IPS-18c (cell line): ENCODE data around the gene HINT2.
A peak's percentile ranks its signal among the peaks of the same experiment; 100 is the strongest.

Source experiments
- H3K4me3 ChIP-seq: 2 replicates; pipeline ENCODE4 v1.7.0; 2013; ENCODE audit warnings: low read depth, mild to moderate bottlenecking, low read length, moderate library complexity; ENCODE audit not compliant: insufficient read depth
- H3K9me3 ChIP-seq: one replicate; pipeline ENCODE4 v1.6.1; 2013; ENCODE audit warnings: mild to moderate bottlenecking, low read length, moderate library complexity; ENCODE audit not compliant: control insufficient read depth, insufficient read depth

HINT2 gene

DNA sequence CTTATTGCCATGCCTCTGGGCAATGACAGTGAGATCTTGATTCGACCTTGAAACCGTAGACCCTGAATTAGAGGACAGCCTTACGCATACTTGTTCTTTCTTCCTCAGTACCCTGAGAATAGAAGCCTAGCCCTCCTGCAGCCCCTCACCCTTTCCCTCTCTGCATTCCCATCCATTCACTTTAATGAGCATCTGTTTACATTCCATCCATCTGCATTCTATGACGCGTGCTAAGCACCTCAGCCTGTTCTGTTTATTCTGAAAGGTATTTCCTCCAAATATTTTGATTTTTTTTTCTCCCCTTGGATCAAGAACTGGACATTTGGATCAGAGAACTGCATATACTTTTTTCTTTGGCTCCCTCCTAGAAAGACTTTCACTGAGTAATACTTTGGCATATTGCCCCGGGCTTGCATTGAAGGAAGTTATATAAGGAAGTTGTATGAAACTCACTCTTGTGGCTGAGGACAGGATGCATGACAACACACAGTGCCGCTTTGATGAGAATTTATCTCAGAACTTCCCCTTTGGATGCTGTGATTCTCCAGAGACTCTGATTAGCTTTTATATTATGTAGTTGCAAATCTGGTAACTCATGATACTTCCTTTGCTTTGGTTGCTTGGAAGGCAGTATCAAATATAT, 29.9 kb upstream of the HINT2 start:
- 0 out of 2 replicates have a peak overlapping the region, but pooled peaks have one; percentile 55 for H3K4me3 ChIP-seq

DNA sequence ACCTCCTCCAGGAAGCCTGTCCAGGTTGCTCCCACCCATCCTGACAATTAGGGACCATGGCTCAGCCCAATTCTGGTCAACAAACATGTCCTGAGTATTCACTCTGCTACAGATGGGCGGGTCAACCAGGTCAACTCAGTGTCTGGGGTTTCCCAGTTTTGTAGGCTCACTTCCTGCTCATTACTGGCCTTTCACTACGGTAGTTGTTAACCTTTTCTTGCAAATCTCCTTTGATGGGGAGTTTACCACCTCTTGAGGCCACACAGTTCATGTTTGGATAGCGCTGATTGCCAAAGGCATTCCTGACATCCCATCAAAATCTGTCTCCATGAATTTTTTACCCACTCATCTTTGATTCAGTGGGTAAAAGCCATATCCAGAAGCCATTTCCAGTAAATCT, 28.0 kb upstream of the HINT2 start:
- H3K4me3 ChIP-seq = no peak overlapping the region
- H3K9me3 ChIP-seq = no peaks in the 10 kb centered on the region

More for the DNA sequence above, 29.9 kb upstream of the HINT2 start:
- H3K9me3 ChIP-seq = no peaks in the 10 kb centered on the region

DNA sequence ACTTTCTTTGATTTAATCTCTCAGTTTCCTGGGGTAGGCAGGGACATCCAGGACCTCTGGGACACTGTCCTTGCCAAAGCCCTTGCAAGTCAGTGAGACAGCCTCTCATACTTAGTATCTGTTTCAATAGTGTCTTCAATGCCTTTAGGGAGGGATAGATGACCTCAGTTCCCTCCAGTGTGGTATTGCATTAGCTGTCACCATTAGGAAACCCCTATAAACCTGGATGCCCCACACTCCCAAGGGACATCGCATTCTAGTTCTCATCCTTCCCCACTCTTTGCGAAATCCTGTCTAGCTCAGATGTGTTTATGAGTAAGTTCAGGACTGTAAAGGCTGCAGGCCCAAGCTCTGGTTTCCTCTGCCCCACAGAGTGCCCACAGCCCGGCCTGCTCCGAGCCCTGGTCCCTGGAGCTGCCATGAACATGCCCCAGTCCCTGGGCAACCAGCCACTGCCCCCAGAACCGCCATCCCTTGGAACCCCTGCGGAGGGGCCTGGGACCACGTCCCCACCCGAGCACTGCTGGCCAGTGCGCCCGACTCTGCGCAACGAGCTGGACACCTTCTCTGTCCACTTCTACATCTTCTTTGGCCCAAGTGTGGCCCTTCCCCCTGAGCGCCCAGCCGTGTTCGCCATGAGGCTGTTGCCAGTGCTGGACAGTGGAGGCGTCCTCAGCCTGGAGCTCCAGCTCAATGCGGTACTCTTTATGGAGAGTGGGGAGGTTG, 27.3 kb upstream of the HINT2 start:
- Histone ChIP-seq H3K4me3 (no peak overlapping the region), H3K9me3 (no peaks in the 10 kb centered on the region)

DNA sequence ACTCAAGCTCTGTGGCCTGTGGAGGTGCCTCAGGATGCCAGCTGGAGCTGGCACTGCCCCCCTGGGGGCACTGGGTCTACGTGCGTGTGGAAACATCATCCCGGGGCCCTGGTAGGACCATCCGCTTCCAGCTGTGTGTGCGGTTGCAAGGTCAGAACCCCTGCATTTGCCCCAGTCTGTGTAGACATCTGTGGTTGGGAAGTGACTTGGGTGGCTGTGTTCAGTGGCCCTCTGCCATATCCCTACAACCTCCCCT, 26.7 kb upstream of the HINT2 start:
- Histone ChIP-seq H3K4me3 (no peak overlapping the region), H3K9me3 (no peaks in the 10 kb centered on the region)

DNA sequence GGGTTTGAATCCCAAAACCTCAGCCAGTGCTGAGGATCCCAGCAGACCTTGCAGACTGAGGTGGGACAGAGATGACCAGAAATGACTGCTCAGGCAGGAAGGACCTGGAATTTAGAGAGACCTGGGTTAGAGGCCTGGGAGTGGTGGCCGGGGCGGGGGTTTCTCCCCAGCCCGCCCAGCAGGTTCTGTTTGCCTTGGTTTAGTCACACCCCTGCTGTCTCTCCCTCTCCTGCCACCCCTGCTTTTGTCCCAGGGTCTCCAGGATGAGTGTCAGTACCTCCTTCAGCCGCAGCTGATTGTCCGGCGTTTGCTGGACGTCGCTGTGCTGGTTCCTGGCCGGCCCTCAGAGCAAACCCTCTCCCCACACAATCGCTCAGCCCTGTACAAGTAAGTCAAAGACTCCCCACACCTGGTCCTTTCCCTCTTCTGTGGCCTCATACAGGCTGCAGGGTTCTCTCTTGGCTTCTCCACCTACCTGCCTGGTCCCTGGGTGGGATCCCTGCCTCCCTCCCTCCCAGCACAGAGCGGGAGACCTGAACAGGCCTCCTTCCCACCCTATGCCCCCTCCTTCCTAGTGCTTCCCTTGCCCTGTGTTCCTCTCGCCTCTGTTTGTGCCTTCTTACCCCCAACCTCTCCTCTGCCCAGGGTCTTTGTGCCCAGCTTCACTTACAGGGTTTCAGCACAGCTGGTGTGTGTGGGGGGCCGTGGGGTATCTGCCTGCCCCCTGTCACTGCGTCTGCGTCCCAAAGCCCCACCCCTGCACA, 26.2 kb upstream of the HINT2 start:
- Histone ChIP-seq H3K4me3 (no peak overlapping the region), H3K9me3 (no peaks in the 10 kb centered on the region)

DNA sequence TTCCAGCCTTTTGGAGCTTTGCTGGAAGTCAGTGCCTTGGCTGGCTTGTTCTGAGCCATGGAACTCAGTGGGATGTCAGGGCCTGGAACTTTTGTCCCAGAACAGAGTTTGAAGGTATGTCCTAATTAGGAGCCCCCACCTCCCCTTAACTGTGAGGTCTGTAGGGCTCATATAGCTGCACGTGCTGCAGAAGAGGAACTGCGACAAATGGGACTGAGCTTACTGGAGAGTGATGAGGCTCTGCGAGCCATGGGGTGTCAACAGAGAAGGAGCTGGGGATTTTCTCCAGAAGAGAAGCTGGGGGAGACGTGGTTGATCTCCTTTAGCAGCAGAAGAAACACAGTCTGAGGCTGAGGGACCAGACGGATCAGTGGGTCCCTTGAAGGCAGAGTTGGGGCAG, 25.1 kb upstream of the HINT2 start:
- H3K4me3 ChIP-seq = no peak overlapping the region
- no peaks in the 10 kb centered on the region for H3K9me3 ChIP-seq

DNA sequence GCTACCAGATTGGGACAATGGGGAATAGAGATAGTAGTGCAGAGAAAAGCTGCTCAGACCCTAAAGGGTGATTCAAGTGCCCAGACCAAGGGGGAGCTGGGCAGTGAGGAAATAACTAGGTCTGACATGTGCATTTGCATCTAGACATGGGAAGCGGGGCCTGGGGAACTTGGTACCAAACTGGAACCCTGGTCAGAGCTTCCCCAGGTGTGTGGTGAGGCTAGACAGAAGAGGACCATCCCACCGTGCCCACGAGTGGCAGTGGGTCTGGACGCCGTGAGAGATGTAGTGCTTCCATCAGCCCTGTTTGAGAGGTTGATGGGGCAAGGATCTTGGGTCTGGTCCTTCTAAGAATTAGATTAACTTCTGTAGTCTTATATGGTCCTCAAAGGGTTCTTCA, 21.8 kb upstream of the HINT2 start:
- Histone ChIP-seq H3K9me3 (no peaks in the 10 kb centered on the region), H3K4me3 (no peak overlapping the region)

DNA sequence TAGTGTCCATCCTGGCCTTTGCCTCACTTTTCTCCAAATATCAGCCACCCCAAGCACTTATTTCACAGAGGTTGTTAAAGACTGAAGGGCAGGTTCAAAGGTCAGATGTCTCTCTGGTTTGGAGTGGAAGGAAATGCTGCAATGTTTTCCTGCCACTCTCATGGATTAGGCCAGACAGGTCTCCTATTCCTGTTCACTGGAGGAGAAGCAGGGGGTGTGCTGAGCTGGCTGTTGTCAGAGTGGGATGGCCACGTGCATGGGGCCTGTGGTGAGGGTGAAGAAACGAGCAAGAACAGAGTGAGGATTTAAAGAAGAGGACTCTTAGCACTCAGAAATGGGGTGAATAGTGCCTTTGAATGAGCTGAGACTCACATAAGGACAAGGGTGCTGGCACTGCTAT, 20.9 kb upstream of the HINT2 start:
- H3K4me3 ChIP-seq = no peak overlapping the region
- no peaks in the 10 kb centered on the region for H3K9me3 ChIP-seq

DNA sequence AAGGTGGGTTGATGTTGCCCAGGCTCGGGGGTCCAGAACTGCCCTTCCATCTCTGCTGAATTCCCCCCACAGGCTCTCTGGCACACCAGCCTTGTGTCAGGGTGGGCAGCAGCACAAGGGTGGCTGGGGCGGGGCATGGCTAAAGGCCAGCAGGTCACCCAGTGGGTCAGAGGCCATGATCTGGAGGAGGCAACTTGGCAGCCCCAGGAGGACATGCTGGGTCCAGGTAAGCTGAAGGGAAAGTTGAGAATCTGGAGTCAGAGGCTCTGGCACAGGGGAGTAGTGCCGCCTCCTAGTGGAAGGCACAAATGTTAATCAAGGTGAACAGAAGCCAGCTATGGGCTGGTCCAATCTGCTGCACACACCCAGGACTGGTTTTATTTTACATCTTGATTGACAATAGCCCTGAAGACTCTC, 20.4 kb upstream of the HINT2 start:
- no peaks in the 10 kb centered on the region for H3K9me3 ChIP-seq
- H3K4me3 ChIP-seq = no peak overlapping the region

DNA sequence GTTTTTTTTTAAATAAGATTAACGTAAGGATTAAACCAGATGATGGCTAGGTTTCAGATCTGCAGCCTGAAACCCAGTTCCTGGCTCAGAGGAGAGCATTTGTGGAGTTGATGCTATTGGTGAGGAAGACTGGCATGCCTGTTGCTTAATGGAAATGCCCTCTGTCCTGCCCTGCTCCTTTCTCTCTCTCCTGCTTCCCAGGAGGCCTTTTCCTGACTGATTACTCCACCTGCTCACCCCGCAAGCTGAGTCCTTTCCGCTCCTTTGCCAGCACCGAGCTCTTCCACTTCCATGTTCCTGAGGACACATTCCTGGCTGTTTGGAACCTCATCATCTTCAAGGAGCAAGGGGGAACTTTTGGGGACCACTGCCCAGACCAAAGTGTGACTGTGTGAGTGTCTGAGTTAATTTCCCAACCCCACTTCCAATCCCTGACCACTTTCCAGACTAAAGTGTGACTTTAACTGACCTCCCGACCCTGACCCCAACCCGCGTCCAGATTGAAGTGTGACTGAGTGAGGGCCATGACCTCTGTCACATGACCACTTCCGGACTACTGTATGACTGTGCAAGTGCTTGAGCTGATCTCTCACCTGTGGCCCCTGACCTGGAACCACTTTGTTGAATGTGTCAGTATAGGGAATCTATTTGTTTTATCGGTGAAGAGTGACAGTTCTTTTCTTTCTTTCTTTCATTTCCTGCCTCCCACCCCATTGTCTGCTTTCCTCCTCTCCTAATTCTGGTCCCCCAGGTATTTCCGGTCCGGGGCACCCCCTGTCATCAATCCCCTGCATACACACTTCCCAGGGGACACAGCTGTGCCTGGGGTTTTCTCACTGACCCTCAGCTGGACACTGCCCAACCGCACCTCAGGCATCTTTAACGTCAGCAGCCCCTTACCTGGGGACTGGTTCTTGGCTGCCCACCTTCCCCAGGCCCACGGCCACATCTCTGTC, 19.7 kb upstream of the HINT2 start:
- H3K4me3 ChIP-seq = no peak overlapping the region
- H3K9me3 ChIP-seq = no peaks in the 10 kb centered on the region

DNA sequence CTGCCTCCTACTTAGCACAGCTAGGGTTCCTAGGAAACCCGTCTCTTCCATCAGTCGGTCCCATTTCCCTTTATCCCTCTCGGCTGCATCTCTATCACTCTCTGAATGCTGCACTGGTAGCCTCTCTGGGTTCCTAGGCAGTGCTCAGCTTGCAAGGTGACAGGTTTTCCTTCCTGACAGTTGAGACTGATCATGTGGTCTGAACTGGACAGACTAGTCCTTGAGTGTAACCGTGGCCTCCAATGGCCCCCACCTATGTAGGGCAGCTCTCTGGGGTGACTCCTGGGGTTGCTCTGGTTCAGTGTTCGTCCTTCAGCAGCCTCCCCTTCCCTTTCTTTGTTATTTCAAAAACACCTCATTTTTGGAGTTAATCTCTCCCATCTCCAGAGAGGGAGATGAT, 18.0 kb upstream of the HINT2 start:
- Histone ChIP-seq H3K9me3 (no peaks in the 10 kb centered on the region), H3K4me3 (no peak overlapping the region)

DNA sequence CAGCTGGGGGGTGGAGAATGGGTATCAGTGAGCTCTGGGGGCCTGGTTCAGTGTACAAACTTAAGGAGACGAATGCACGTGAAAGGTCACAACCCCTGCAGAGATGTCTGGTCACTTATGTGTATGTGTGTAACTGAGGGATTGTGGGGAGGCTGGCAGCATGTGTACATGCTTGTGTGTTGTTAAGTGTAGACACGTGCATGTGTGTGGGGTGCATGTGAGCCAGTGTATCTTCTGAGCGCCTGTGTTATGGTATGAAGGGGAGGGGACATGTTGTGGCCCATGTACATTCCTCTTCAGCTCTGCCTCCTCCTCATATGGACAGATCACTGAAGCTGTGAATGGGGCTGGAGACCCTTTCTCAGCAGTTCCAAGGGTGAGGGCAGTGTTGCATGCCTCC, 16.2 kb upstream of the HINT2 start:
- H3K9me3 ChIP-seq = no peaks in the 10 kb centered on the region
- H3K4me3 ChIP-seq = no peak overlapping the region

DNA sequence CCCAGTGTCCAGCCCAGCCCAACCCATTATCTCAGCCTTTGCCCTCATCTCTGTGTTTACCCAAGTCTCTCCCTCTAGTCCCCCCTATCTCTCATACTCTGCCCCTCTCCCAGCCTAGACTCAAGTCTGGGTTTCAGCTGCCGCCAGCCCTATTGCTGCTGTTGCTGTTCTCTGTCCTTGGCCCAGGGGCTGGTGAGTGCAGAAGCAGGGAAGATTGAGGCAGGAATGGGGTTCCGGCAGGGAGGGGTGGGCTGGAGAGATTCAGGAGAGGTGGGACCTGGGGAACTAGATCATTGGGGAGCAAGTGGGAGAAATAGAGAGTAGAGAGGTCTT, 14.9 kb upstream of the HINT2 start:
- Histone ChIP-seq H3K4me3 (peak overlapping the region; percentile 58), H3K9me3 (no peaks in the 10 kb centered on the region)

DNA sequence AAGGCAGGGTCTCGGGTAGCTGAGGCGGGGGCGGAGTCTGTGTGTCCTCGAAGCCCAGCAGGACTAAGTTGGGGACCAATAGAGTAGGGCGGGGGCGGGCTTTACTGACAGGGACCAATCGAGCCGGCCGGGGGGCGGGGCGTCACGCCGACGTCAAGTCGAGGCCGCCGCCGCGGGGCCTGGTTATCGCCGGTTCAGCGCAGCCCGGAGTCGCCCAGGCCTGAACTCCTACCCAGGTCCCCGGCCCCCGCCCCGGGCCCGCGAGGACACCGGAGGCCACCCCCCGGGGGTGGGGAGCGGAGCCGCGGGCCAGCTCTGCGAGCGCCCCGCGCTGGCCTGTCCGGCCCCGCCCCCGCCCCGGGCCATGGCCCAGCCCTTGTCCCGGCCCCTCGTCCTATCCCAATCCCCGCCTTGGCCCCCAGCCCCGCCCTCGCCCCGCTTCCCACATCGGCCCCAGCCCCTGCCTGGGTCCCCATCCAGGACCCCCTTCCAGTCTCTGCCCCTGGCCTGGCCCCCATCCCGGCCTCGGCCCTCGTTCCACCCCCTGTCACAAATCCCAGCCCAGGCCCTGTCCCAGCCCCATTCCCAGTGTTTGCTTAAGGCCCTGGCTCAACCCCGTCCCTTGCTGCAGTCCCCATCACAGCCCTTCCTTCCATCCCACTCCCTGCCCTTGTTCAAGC, 14.4 kb upstream of the HINT2 start, which contains the start of gene TMEM8B:
TSS of gene TMEM8B (plus strand) at position 145 of the 680 bp plus-strand sequence. CDS start at position 365, 220 bp downstream.
- H3K4me3 ChIP-seq = peak within 1 kb of the TSS; percentile 58
- no peaks in the 10 kb centered on the region for H3K9me3 ChIP-seq

DNA sequence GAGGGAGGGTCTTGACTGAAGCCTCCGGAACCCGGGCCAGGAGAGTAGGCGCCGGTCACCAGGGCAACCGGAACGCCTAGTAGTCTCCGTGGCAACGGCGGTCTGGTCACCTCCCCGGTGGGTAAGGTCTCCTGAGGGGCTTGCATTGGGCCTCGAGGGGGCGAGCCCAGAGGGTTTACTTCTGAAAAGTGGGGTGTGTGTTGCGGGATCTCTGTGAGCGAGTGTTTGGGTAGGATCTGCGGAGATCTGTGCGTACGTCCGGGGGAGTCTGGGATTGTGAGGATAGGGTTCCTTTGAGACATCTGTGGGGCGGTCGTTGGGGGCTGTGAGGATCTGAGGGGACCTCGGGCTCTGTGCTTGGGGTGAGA, 13.9 kb upstream of the HINT2 start, which contains the start of gene FAM221B:
TSS of gene FAM221B (minus strand) at position 17 of the 368 bp plus-strand sequence. CDS start 2,571 bp downstream, outside the sequence.
- H3K4me3 ChIP-seq = peak within 1 kb of the TSS; percentile 58
- no peaks in the 10 kb centered on the region for H3K9me3 ChIP-seq

DNA sequence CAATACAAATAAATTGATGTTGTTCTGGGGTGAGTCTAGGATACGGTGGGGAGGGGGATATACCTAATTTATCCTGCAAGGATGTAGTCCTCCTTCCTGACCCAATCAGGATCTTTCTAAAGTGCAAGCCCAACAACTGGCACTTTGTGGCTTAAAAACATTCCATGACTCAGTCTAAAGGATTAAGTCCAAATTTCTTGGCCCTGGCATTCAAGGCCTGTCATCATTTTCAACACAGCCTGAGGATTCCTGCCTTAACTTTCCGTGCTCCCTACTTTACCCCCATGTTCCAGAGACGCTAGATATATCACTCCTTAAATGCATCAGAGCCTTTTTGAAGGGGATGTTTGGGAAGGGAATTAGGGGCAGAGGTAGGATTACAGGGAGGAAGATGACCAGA, 12.6 kb upstream of the HINT2 start:
- Histone ChIP-seq H3K9me3 (no peaks in the 10 kb centered on the region), H3K4me3 (no peak overlapping the region)
